Central memory CD8-positive, alpha-beta T cell (primary cell): ENCODE data around the gene EFCAB8.

Experiments
- ATAC-seq: fragments of 150-1000 bp; cut with Tn5 transposase; replicated peaks from 2 replicates; pipeline ENCODE4 v1.10.0; 2022; ENCODE audit warnings: mild to moderate bottlenecking, moderate FRiP score, moderate number of reproducible peaks; ENCODE audit not compliant: poor library complexity, severe bottlenecking; ENCODE audit errors: extremely low read depth
- DNase-seq, 2 donors: peaks; one replicate each; pipeline ENCODE4 v3.0.0; 2021; ENCODE audit warnings: low spot score in 2 of 2
- H3K27ac Mint-ChIP-seq: one replicate; pipeline ENCODE4 v1.8.0; 2022; ENCODE audit warnings: low read depth, mild to moderate bottlenecking, moderate library complexity, mixed read lengths
- H3K27me3 Mint-ChIP-seq: one replicate; pipeline ENCODE4 v1.8.0; 2022; ENCODE audit warnings: mixed read lengths
- H3K36me3 Mint-ChIP-seq: one replicate; pipeline ENCODE4 v1.8.0; 2022; ENCODE audit warnings: mild to moderate bottlenecking, moderate library complexity, mixed read lengths; ENCODE audit not compliant: insufficient read depth
- H3K4me1 Mint-ChIP-seq: one replicate; pipeline ENCODE4 v1.8.0; 2022; ENCODE audit warnings: mixed read lengths
- H3K4me3 Mint-ChIP-seq: one replicate; pipeline ENCODE4 v1.8.0; 2022; ENCODE audit warnings: mild to moderate bottlenecking, moderate library complexity, mixed read lengths
- H3K9me3 Mint-ChIP-seq: one replicate; pipeline ENCODE4 v1.8.0; 2022; ENCODE audit warnings: mixed read lengths

The EFCAB8 gene

GRCh38 chr20:32830437-32830836 is 28.3 kb upstream of the EFCAB8 start:
- no peak for ATAC-seq
- Mint-ChIP-seq H3K36me3 (peaks cover 83% of the 10 kb centered on the region), H3K4me3 (peak overlapping the region; percentile 9)

GRCh38 chr20:32831982-32832381 is 26.7 kb upstream of the EFCAB8 start:
- H3K9me3 Mint-ChIP-seq = no peaks in the 10 kb centered on the region
- H3K27ac Mint-ChIP-seq = peak overlapping the region; percentile 32
- DNase-seq = no peak
- H3K4me1 Mint-ChIP-seq = peaks cover 46% of the 10 kb centered on the region
- H3K36me3 Mint-ChIP-seq = peaks cover 82% of the 10 kb centered on the region
- H3K27me3 Mint-ChIP-seq = no peaks in the 10 kb centered on the region
- no peak overlapping the region for H3K4me3 Mint-ChIP-seq
- no peak for ATAC-seq

More at GRCh38 chr20:32830437-32830836, 28.3 kb upstream of the EFCAB8 start:
- Mint-ChIP-seq H3K4me1 (peaks cover 40% of the 10 kb centered on the region), H3K27me3 (no peaks in the 10 kb centered on the region), H3K9me3 (no peaks in the 10 kb centered on the region), H3K27ac (no peak overlapping the region)
- no peak for DNase-seq

GRCh38 chr20:32832664-32833063 is 26.1 kb upstream of the EFCAB8 start:
- no peaks in the 10 kb centered on the region for H3K9me3 Mint-ChIP-seq
- ATAC-seq = no peak
- no peak overlapping the region for H3K4me3 Mint-ChIP-seq
- H3K4me1 Mint-ChIP-seq = peaks cover 45% of the 10 kb centered on the region
- no peak for DNase-seq
- no peaks in the 10 kb centered on the region for H3K27me3 Mint-ChIP-seq
- peaks cover 80% of the 10 kb centered on the region for H3K36me3 Mint-ChIP-seq
- H3K27ac Mint-ChIP-seq = no peak overlapping the region

GRCh38 chr20:32834972-32835371 is 23.8 kb upstream of the EFCAB8 start:
- no peak for ATAC-seq
- H3K4me3 Mint-ChIP-seq = no peak overlapping the region
- H3K4me1 Mint-ChIP-seq = peaks cover 45% of the 10 kb centered on the region
- H3K27me3 Mint-ChIP-seq = no peaks in the 10 kb centered on the region
- no peak overlapping the region for H3K27ac Mint-ChIP-seq
- DNase-seq = no peak
- no peaks in the 10 kb centered on the region for H3K9me3 Mint-ChIP-seq
- peaks cover 84% of the 10 kb centered on the region for H3K36me3 Mint-ChIP-seq

- Mint-ChIP-seq H3K27ac (no peak overlapping the region), H3K4me3 (no peak overlapping the region), H3K4me1 (peaks cover 46% of the 10 kb centered on the region), H3K27me3 (no peaks in the 10 kb centered on the region), H3K36me3 (peaks cover 81% of the 10 kb centered on the region), H3K9me3 (no peaks in the 10 kb centered on the region)
- no peak for DNase-seq
- ATAC-seq = no peak
Observed at GRCh38 chr20:32837157-32837556, 21.6 kb upstream of the EFCAB8 start.

GRCh38 chr20:32839227-32839981 is 19.3 kb upstream of the EFCAB8 start:
- no peaks in the 10 kb centered on the region for H3K9me3 Mint-ChIP-seq
- no peak overlapping the region for H3K27ac Mint-ChIP-seq
- no peak for DNase-seq
- no peaks in the 10 kb centered on the region for H3K27me3 Mint-ChIP-seq
- no peak overlapping the region for H3K4me3 Mint-ChIP-seq
- peaks cover 76% of the 10 kb centered on the region for H3K36me3 Mint-ChIP-seq
- no peak for ATAC-seq
- H3K4me1 Mint-ChIP-seq = peaks cover 49% of the 10 kb centered on the region

- no peak for DNase-seq
- no peak for ATAC-seq
- Mint-ChIP-seq H3K9me3 (no peaks in the 10 kb centered on the region), H3K4me1 (peaks cover 53% of the 10 kb centered on the region), H3K27ac (no peak overlapping the region), H3K4me3 (no peak overlapping the region), H3K36me3 (peaks cover 79% of the 10 kb centered on the region), H3K27me3 (no peaks in the 10 kb centered on the region)
Observed at GRCh38 chr20:32839982-32840285, 18.8 kb upstream of the EFCAB8 start.

GRCh38 chr20:32841174-32841573 is 17.5 kb upstream of the EFCAB8 start:
- H3K36me3 Mint-ChIP-seq = peaks cover 76% of the 10 kb centered on the region
- no peak overlapping the region for H3K4me3 Mint-ChIP-seq
- H3K27ac Mint-ChIP-seq = no peak overlapping the region
- DNase-seq (no peak), ATAC-seq (no peak)
- H3K4me1 Mint-ChIP-seq = peaks cover 55% of the 10 kb centered on the region
- H3K9me3 Mint-ChIP-seq = no peaks in the 10 kb centered on the region
- no peaks in the 10 kb centered on the region for H3K27me3 Mint-ChIP-seq

GRCh38 chr20:32841632-32842031 is 17.1 kb upstream of the EFCAB8 start:
- Mint-ChIP-seq H3K27ac (no peak overlapping the region), H3K4me1 (peaks cover 52% of the 10 kb centered on the region), H3K9me3 (no peaks in the 10 kb centered on the region), H3K36me3 (peaks cover 75% of the 10 kb centered on the region), H3K27me3 (no peaks in the 10 kb centered on the region), H3K4me3 (no peak overlapping the region)
- ATAC-seq (no peak), DNase-seq (no peak)

- no peak for ATAC-seq
- Mint-ChIP-seq H3K27me3 (no peaks in the 10 kb centered on the region), H3K27ac (no peak overlapping the region), H3K4me3 (no peak overlapping the region), H3K4me1 (peaks cover 52% of the 10 kb centered on the region), H3K9me3 (no peaks in the 10 kb centered on the region), H3K36me3 (peaks cover 79% of the 10 kb centered on the region)
- DNase-seq = no peak
Observed at GRCh38 chr20:32842688-32843524, 15.8 kb upstream of the EFCAB8 start.

GRCh38 chr20:32845786-32846185 is 12.9 kb upstream of the EFCAB8 start:
- Mint-ChIP-seq H3K36me3 (peaks cover 77% of the 10 kb centered on the region), H3K4me3 (no peak overlapping the region), H3K27me3 (no peaks in the 10 kb centered on the region), H3K4me1 (peaks cover 34% of the 10 kb centered on the region), H3K27ac (no peak overlapping the region), H3K9me3 (no peaks in the 10 kb centered on the region)
- no peak for ATAC-seq
- DNase-seq = no peak

GRCh38 chr20:32846852-32847251 is 11.9 kb upstream of the EFCAB8 start:
- no peak overlapping the region for H3K4me3 Mint-ChIP-seq
- H3K4me1 Mint-ChIP-seq = peaks cover 25% of the 10 kb centered on the region
- peaks cover 75% of the 10 kb centered on the region for H3K36me3 Mint-ChIP-seq
- ATAC-seq (no peak), DNase-seq (no peak)
- no peaks in the 10 kb centered on the region for H3K27me3 Mint-ChIP-seq
- H3K27ac Mint-ChIP-seq = peak overlapping the region; percentile 38
- H3K9me3 Mint-ChIP-seq = no peaks in the 10 kb centered on the region

GRCh38 chr20:32847964-32848363 is 10.8 kb upstream of the EFCAB8 start:
- Mint-ChIP-seq H3K9me3 (no peaks in the 10 kb centered on the region), H3K4me1 (peaks cover 15% of the 10 kb centered on the region), H3K27ac (no peak overlapping the region), H3K27me3 (no peaks in the 10 kb centered on the region), H3K4me3 (no peak overlapping the region), H3K36me3 (peaks cover 68% of the 10 kb centered on the region)
- DNase-seq (no peak), ATAC-seq (no peak)
